Measurements from ENCODE around the gene HBEGF. TPM values are rescaled to one million over a fixed set of nuclear protein-coding genes. Genes with fewer than 3 reads are reported as not detected.
A peak's percentile ranks its signal among the peaks of the same experiment; 100 is the strongest.

The HBEGF gene
- polyA plus RNA-seq, 1 donor (not counting 4 experiments of a cell fraction or from before 2014, with no cell fraction given) = 53.1 TPM

- no peak for FAIRE-seq
- no peaks in the 10 kb centered on the region for H3K27me3 ChIP-seq (ENCODE audit: control insufficient read depth, extremely low read depth, insufficient read depth, low read length)
- H2AFZ ChIP-seq (ENCODE audit: control insufficient read depth, low read length) = no peak overlapping the region
- H3K9me3 ChIP-seq (ENCODE audit: control insufficient read depth, low read depth, low read length) = no peaks in the 10 kb centered on the region
- peak overlapping the region in 1 of 3 experiments; percentile 34 for H3K4me3 ChIP-seq (ENCODE audit: control insufficient read depth in 2 of 3, extremely low read depth in 1 of 3, insufficient read depth in 2 of 3, low read depth in 1 of 3, low read length in 3 of 3)
- dilution Hi-C loops (cut with MboI; ENCODE audit: extremely low pct_ligation_motif_present, low sequenced_read_pairs) = no loop called here
- H4K20me1 ChIP-seq (ENCODE audit: control insufficient read depth, extremely low read depth, insufficient read depth, low read length) = peaks cover 26% of the 10 kb centered on the region
- peaks cover 75% of the 10 kb centered on the region for H3K4me1 ChIP-seq (ENCODE audit: control insufficient read depth, extremely low read depth, insufficient read depth, low read length)
- H3K9me1 ChIP-seq (ENCODE audit: control insufficient read depth, extremely low read depth, insufficient read depth, low read length) = peaks cover 17% of the 10 kb centered on the region
- peak overlapping the region; percentile 22 for H3K27ac ChIP-seq (ENCODE audit: control insufficient read depth, insufficient read depth, low read length)
- H3K9ac ChIP-seq (ENCODE audit: control insufficient read depth, extremely low read depth, insufficient read depth, low read length) = no peak overlapping the region
- peak overlapping the region; percentile 69 for H3K4me2 ChIP-seq (ENCODE audit: control insufficient read depth, extremely low read depth, insufficient read depth, low read depth, low read length)
- no peak for TF ChIP-seq CTCF (optimal IDR thresholded peaks at IDR 0.05 in 1 of 3, IDR thresholded peaks at IDR 0.05 in 1 of 3, conservative IDR thresholded peaks at IDR 0.05 in 1 of 3; ENCODE audit: extremely low read depth in 1 of 3, insufficient read depth in 2 of 3, low read length in 3 of 3)
- no peak for TF ChIP-seq EZH2 (IDR thresholded peaks at IDR 0.05; ENCODE audit: low read length)
- H3K36me3 ChIP-seq (ENCODE audit: control insufficient read depth in 2 of 2, extremely low read depth in 1 of 2, insufficient read depth in 2 of 2, low read length in 2 of 2) = peaks cover 23 to 56% of the 10 kb centered on the region in 2 experiments
- H3K79me2 ChIP-seq (ENCODE audit: control insufficient read depth, insufficient read depth, low read length) = peaks cover 65% of the 10 kb centered on the region
- no peak for DNase-seq (ENCODE audit: low read depth, low spot score)
These were observed 4.8 kb downstream of the HBEGF start for GRCh38 chr5:140341591-140341990.

- Histone ChIP-seq H3K4me1 (ENCODE audit: control insufficient read depth, extremely low read depth, insufficient read depth, low read length) (peaks cover 75% of the 10 kb centered on the region), H2AFZ (ENCODE audit: control insufficient read depth, low read length) (no peak overlapping the region), H3K9me1 (ENCODE audit: control insufficient read depth, extremely low read depth, insufficient read depth, low read length) (peaks cover 17% of the 10 kb centered on the region), H3K79me2 (ENCODE audit: control insufficient read depth, insufficient read depth, low read length) (peaks cover 58% of the 10 kb centered on the region), H3K27ac (ENCODE audit: control insufficient read depth, insufficient read depth, low read length) (no peak overlapping the region), H4K20me1 (ENCODE audit: control insufficient read depth, extremely low read depth, insufficient read depth, low read length) (peaks cover 26% of the 10 kb centered on the region), H3K4me3 (ENCODE audit: control insufficient read depth in 2 of 3, extremely low read depth in 1 of 3, insufficient read depth in 2 of 3, low read depth in 1 of 3, low read length in 3 of 3) (no peak overlapping the region), H3K36me3 (ENCODE audit: control insufficient read depth in 2 of 2, extremely low read depth in 1 of 2, insufficient read depth in 2 of 2, low read length in 2 of 2) (peaks cover 32 to 65% of the 10 kb centered on the region in 2 experiments), H3K9ac (ENCODE audit: control insufficient read depth, extremely low read depth, insufficient read depth, low read length) (no peak overlapping the region), H3K4me2 (ENCODE audit: control insufficient read depth, extremely low read depth, insufficient read depth, low read depth, low read length) (peak overlapping the region; percentile 69), H3K27me3 (ENCODE audit: control insufficient read depth, extremely low read depth, insufficient read depth, low read length) (no peaks in the 10 kb centered on the region), H3K9me3 (ENCODE audit: control insufficient read depth, low read depth, low read length) (no peaks in the 10 kb centered on the region)
- DNase-seq (ENCODE audit: low read depth, low spot score) (no peak), FAIRE-seq (no peak)
- no peak for TF ChIP-seq EZH2 (IDR thresholded peaks at IDR 0.05; ENCODE audit: low read length)
- TF ChIP-seq CTCF (optimal IDR thresholded peaks at IDR 0.05 in 1 of 3, IDR thresholded peaks at IDR 0.05 in 1 of 3, conservative IDR thresholded peaks at IDR 0.05 in 1 of 3; ENCODE audit: extremely low read depth in 1 of 3, insufficient read depth in 2 of 3, low read length in 3 of 3) = no peak
- dilution Hi-C loops (cut with MboI; ENCODE audit: extremely low pct_ligation_motif_present, low sequenced_read_pairs) = no loop called here
These were observed 5.7 kb downstream of the HBEGF start for GRCh38 chr5:140340605-140341121.

Data from keratinocyte (primary cell).